ENCODE measurements around the gene LRP11.
"Not testable (repeated sequence)": the region's sequence is repeated elsewhere in the genome, so short reads cannot be mapped to it uniquely, and the experiment has no call there.

LRP11 gene

GRCh38 chr6:149863698-149864577, at the start of gene LRP11:
Gene LRP11 (minus strand): TSS chr6:149864359. CDS start chr6:149864020, 339 bp downstream.
- DNase-seq (ENCODE audit: low read depth in 2 of 2), result peak; percentile 71

- DNase-seq (ENCODE audit: low read depth in 2 of 2), result no peak
Measured at GRCh38 chr6:149913540-149914240, 49.5 kb upstream of the LRP11 start.

- DNase-seq (ENCODE audit: low read depth in 2 of 2), result no peak
Measured at GRCh38 chr6:149913085-149913484, 48.9 kb upstream of the LRP11 start.

GRCh38 chr6:149912680-149913079, 48.5 kb upstream of the LRP11 start:
- DNase-seq (ENCODE audit: low read depth in 2 of 2), result not testable (repeated sequence)

GRCh38 chr6:149910721-149911151, 46.6 kb upstream of the LRP11 start:
- DNase-seq (ENCODE audit: low read depth in 2 of 2), result no peak

GRCh38 chr6:149909701-149910470, 45.7 kb upstream of the LRP11 start:
- no peak for DNase-seq (ENCODE audit: low read depth in 2 of 2)

GRCh38 chr6:149908480-149908879, 44.3 kb upstream of the LRP11 start:
- DNase-seq (ENCODE audit: low read depth in 2 of 2), result not testable (repeated sequence)

GRCh38 chr6:149907317-149907716, 43.2 kb upstream of the LRP11 start:
- DNase-seq (ENCODE audit: low read depth in 2 of 2), result no peak

GRCh38 chr6:149906405-149906804, 42.2 kb upstream of the LRP11 start:
- no peak for DNase-seq (ENCODE audit: low read depth in 2 of 2)

GRCh38 chr6:149905911-149906371, 41.8 kb upstream of the LRP11 start:
- no peak for DNase-seq (ENCODE audit: low read depth in 2 of 2)

- no peak for DNase-seq (ENCODE audit: low read depth in 2 of 2)
Measured at GRCh38 chr6:149905371-149905910, 41.3 kb upstream of the LRP11 start.

GRCh38 chr6:149904661-149905370, 40.7 kb upstream of the LRP11 start:
- no peak for DNase-seq (ENCODE audit: low read depth in 2 of 2)

- no peak for DNase-seq (ENCODE audit: low read depth in 2 of 2)
Measured at GRCh38 chr6:149903938-149904611, 39.9 kb upstream of the LRP11 start.

- DNase-seq (ENCODE audit: low read depth in 2 of 2), result no peak
Measured at GRCh38 chr6:149901444-149902140, 37.4 kb upstream of the LRP11 start.

- DNase-seq (ENCODE audit: low read depth in 2 of 2), result no peak
Measured at GRCh38 chr6:149900620-149901443, 36.7 kb upstream of the LRP11 start.

GRCh38 chr6:149899926-149900619, 35.9 kb upstream of the LRP11 start:
- no peak for DNase-seq (ENCODE audit: low read depth in 2 of 2)

- no peak for DNase-seq (ENCODE audit: low read depth in 2 of 2)
Measured at GRCh38 chr6:149899486-149899885, 35.3 kb upstream of the LRP11 start.

- DNase-seq (ENCODE audit: low read depth in 2 of 2), result no peak
Measured at GRCh38 chr6:149898966-149899365, 34.8 kb upstream of the LRP11 start.
